Endothelial cell (in vitro differentiated cells): ENCODE measurements around the gene CACNG4. TPM values are rescaled to one million over a fixed set of nuclear protein-coding genes. Genes with fewer than 3 reads are reported as not detected.

Experiments used
- DNase-seq: peaks from one replicate; pipeline ENCODE4 v3.0.0; 2021; ENCODE audit warnings: low spot score
- H3K27ac Mint-ChIP-seq: one replicate; pipeline ENCODE4 v1.8.0; 2021; ENCODE audit warnings: mixed read lengths, inconsistent platforms; ENCODE audit not compliant: unreplicated experiment
- H3K27me3 Mint-ChIP-seq: one replicate; pipeline ENCODE4 v1.8.0; 2021; ENCODE audit warnings: mild to moderate bottlenecking, moderate library complexity, mixed read lengths, inconsistent platforms; ENCODE audit not compliant: unreplicated experiment
- H3K36me3 Mint-ChIP-seq: one replicate; pipeline ENCODE4 v1.8.0; 2021; ENCODE audit warnings: mild to moderate bottlenecking, low read depth, mixed read lengths, inconsistent platforms; ENCODE audit not compliant: unreplicated experiment
- H3K4me1 Mint-ChIP-seq: one replicate; pipeline ENCODE4 v1.8.0; 2021; ENCODE audit warnings: mild to moderate bottlenecking, mixed read lengths, inconsistent platforms; ENCODE audit not compliant: unreplicated experiment
- H3K4me3 Mint-ChIP-seq: one replicate; pipeline ENCODE4 v1.8.0; 2021; ENCODE audit warnings: mild to moderate bottlenecking, mixed read lengths, inconsistent platforms; ENCODE audit not compliant: unreplicated experiment
- H3K9me3 Mint-ChIP-seq: one replicate; pipeline ENCODE4 v1.8.0; 2021; ENCODE audit warnings: mixed read lengths, inconsistent platforms; ENCODE audit not compliant: unreplicated experiment
- total RNA-seq: library from RNA; stranded (reverse); fragmentation: NEBNext Ultra II Directional; extraction: Animal tissue kit (Norgen Biotek cat#: 25700); gene quantifications from one replicate; pipeline ENCODE4 v1.2.1, GENCODE V29; 2021; ENCODE audit not compliant: unreplicated experiment
- TF ChIP-seq, protein P1 (sequence below): fragments of 200-600 bp; sonication (generic); IDR thresholded peaks from one replicate; pipeline ENCODE4 v1.5.0; 2021; ENCODE audit warnings: antibody characterized with exemption; ENCODE audit not compliant: unreplicated experiment

The CACNG4 gene
- total RNA-seq, 1 donor from 2014 or later: 0.33 TPM

DNA sequence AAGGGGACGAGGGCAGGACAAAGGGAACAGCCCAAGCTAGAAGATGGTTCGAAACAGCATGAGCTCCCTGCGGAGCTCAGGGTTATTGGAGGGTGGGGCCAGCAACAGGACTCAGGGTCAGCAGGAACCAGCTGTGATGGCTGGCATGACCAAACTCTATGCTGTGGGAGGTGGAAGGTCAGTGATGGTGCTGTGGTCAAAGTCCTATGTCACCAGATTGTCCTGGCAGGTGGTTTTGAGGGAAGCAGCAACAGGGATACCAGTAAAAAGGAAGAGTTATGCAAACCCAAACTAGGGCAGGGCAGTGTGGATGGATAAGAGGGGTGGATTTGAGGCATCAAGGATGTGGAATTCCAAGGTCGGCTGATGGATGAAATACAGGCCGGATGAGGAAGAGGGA lies 32.4 kb downstream of the CACNG4 start:
- no peak for DNase-seq
- Mint-ChIP-seq H3K27ac (peak overlapping the region; percentile 1), H3K9me3 (no peaks in the 10 kb centered on the region), H3K36me3 (no peaks in the 10 kb centered on the region), H3K27me3 (peaks cover 2% of the 10 kb centered on the region), H3K4me3 (no peak overlapping the region), H3K4me1 (no peaks in the 10 kb centered on the region)
- TF ChIP-seq, protein P1, sequence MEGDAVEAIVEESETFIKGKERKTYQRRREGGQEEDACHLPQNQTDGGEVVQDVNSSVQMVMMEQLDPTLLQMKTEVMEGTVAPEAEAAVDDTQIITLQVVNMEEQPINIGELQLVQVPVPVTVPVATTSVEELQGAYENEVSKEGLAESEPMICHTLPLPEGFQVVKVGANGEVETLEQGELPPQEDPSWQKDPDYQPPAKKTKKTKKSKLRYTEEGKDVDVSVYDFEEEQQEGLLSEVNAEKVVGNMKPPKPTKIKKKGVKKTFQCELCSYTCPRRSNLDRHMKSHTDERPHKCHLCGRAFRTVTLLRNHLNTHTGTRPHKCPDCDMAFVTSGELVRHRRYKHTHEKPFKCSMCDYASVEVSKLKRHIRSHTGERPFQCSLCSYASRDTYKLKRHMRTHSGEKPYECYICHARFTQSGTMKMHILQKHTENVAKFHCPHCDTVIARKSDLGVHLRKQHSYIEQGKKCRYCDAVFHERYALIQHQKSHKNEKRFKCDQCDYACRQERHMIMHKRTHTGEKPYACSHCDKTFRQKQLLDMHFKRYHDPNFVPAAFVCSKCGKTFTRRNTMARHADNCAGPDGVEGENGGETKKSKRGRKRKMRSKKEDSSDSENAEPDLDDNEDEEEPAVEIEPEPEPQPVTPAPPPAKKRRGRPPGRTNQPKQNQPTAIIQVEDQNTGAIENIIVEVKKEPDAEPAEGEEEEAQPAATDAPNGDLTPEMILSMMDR: no peak

DNA sequence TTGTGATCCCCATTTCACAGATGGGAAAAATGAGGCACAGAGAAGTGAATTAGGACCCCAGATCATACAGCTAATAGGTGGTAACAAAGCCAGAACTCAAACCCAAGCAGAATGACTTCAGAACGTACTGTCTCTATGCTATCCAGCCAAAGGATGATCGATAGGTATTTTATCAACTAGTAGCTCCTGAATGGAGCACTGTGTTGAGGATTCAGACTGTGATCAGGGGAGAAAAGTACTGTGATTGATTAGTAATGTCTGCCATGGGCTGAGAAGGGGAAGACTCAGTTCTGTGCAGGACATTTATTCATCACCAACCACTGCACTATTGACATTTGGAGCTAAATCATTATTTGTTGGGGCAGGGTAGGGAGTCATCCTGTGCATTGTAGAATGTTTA lies 38.7 kb downstream of the CACNG4 start:
- Mint-ChIP-seq H3K4me3 (no peak overlapping the region), H3K9me3 (no peaks in the 10 kb centered on the region), H3K4me1 (no peaks in the 10 kb centered on the region), H3K36me3 (no peaks in the 10 kb centered on the region), H3K27me3 (peaks cover 7% of the 10 kb centered on the region), H3K27ac (no peak overlapping the region)
- no peak for DNase-seq
- TF ChIP-seq, protein P1: no peak

DNA sequence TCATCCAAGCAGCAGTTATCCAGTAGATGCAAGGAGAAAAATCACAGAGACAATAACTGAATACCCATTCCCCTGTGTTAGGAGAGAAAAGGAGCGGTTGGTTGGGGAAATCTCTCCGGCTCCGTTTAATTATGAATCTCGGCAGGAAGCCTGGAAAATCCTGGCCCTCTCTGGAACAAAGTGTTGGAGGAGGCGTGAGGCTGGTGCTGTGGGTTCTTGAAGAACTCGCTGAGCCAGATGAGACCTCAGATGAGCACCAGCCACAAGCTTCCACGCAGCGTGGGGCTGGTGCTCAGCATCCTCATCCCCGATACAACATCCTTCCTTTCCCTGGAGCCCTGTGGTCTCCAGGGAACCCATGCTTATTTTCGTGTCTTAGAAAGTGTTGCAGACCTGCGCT lies 39.7 kb downstream of the CACNG4 start:
- H3K27me3 Mint-ChIP-seq: peaks cover 7% of the 10 kb centered on the region
- peaks cover 5% of the 10 kb centered on the region for H3K36me3 Mint-ChIP-seq
- no peak overlapping the region for H3K27ac Mint-ChIP-seq
- no peaks in the 10 kb centered on the region for H3K9me3 Mint-ChIP-seq
- H3K4me3 Mint-ChIP-seq: no peak overlapping the region
- no peak for DNase-seq
- H3K4me1 Mint-ChIP-seq: no peaks in the 10 kb centered on the region
- TF ChIP-seq, protein P1: no peak

DNA sequence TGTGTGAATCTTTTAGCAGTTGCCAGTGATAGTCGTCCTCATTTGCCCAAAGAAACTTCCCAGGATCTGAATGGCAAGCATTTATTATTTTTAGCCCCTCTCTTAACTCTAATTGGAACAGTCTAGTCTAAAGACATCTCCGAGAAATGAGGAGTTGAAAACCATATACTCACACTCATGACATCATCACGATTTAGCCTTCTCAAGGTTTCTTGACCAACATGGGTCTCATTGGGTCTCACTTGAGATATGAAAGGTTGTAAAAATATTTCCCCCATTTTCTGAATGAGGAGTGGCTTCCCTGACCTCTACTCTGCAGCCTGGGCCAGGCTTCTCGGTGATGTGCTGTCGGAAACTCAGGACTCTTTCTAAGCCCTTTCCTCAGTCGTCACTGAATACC lies 42.8 kb downstream of the CACNG4 start:
- H3K4me1 Mint-ChIP-seq: no peaks in the 10 kb centered on the region

DNA sequence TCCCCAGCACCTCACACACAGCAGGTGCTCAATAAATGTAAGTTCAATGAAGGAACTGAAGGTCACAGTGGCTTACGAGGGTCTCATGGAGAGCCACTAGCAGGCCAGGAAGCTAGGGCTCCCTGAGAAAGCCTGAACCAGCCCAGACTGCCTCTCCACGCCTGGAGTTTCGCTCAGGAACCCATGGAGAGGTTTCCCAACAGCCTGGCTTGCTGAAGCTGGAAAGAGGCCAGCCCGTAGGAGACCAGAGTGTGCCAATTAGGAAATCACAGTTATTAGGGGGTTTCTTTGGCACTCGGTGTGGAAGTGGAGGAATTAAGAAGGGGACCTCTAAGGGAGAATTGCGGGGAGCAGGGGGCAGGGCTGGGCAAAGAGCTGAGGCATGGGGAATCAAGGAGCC lies 43.6 kb downstream of the CACNG4 start:
- Mint-ChIP-seq H3K36me3 (peaks cover 5% of the 10 kb centered on the region), H3K9me3 (no peaks in the 10 kb centered on the region), H3K4me1 (no peaks in the 10 kb centered on the region), H3K4me3 (no peak overlapping the region), H3K27me3 (peaks cover 4% of the 10 kb centered on the region), H3K27ac (no peak overlapping the region)
- TF ChIP-seq, protein P1: no peak
- DNase-seq: no peak

More for the DNA sequence above, 42.8 kb downstream of the CACNG4 start:
- Mint-ChIP-seq H3K27ac (no peak overlapping the region), H3K36me3 (peaks cover 5% of the 10 kb centered on the region), H3K9me3 (no peaks in the 10 kb centered on the region), H3K4me3 (no peak overlapping the region), H3K27me3 (peaks cover 4% of the 10 kb centered on the region)
- TF ChIP-seq, protein P1: no peak
- no peak for DNase-seq
